HG03135 (cell line): ENCODE data around the gene ADGRL2.

Experiments
- ATAC-seq: cut with Tn5 transposase; IDR thresholded peaks from one replicate; pipeline ENCODE4 v1.9.1; 2021; ENCODE audit warnings: mild to moderate bottlenecking, moderate library complexity; ENCODE audit not compliant: unreplicated experiment

ADGRL2 gene

GRCh38 chr1:81974883-81975555, 174.3 kb downstream of the ADGRL2 start:
- no peak for ATAC-seq

- no peak for ATAC-seq
Observed at GRCh38 chr1:81976539-81976938, 175.8 kb downstream of the ADGRL2 start.

GRCh38 chr1:81978945-81979344, 178.2 kb downstream of the ADGRL2 start:
- ATAC-seq: no peak

GRCh38 chr1:81982523-81982922, 181.8 kb downstream of the ADGRL2 start:
- no peak for ATAC-seq

- no peak for ATAC-seq
Observed at GRCh38 chr1:81989524-81989923, 188.8 kb downstream of the ADGRL2 start.

GRCh38 chr1:81990241-81990640, 189.5 kb downstream of the ADGRL2 start:
- ATAC-seq: no peak

- no peak for ATAC-seq
Observed at GRCh38 chr1:81998165-81998564, 197.4 kb downstream of the ADGRL2 start.

GRCh38 chr1:81999364-81999763, 198.6 kb downstream of the ADGRL2 start:
- ATAC-seq: no peak

- ATAC-seq: no peak
Observed at GRCh38 chr1:82000221-82000620, 199.5 kb downstream of the ADGRL2 start.

- no peak for ATAC-seq
Observed at GRCh38 chr1:82001345-82001744, 200.6 kb downstream of the ADGRL2 start.

GRCh38 chr1:82007804-82008203, 207.1 kb downstream of the ADGRL2 start:
- no peak for ATAC-seq

- ATAC-seq: no peak
Observed at GRCh38 chr1:82013702-82014101, 213.0 kb downstream of the ADGRL2 start.

GRCh38 chr1:82015444-82015843, 214.7 kb downstream of the ADGRL2 start:
- ATAC-seq: no peak

- ATAC-seq: no peak
Observed at GRCh38 chr1:82018319-82018718, 217.6 kb downstream of the ADGRL2 start.

- ATAC-seq: no peak
Observed at GRCh38 chr1:82019508-82019907, 218.8 kb downstream of the ADGRL2 start.

GRCh38 chr1:82030830-82031229, 230.1 kb downstream of the ADGRL2 start:
- no peak for ATAC-seq

GRCh38 chr1:82032068-82032467, 231.3 kb downstream of the ADGRL2 start:
- no peak for ATAC-seq

GRCh38 chr1:82034812-82035211, 234.1 kb downstream of the ADGRL2 start:
- ATAC-seq: no peak
